WTC11 (cell line): ENCODE measurements around the gene ECHDC3. TPM values are rescaled to one million over a fixed set of nuclear protein-coding genes. Genes with fewer than 3 reads are reported as not detected.

Experiments used
- ATAC-seq: fragments of 200-7000 bp; cut with Tn5 transposase; 2 replicates; pipeline ENCODE4 v1.10.0; 2021; ENCODE audit warnings: mild to moderate bottlenecking, moderate library complexity
- CTCF ChIA-PET: fragments of 300-600 bp; sonication (Branson Sonifier 250); formaldehyde crosslinking; loops from one replicate; lab custom pipeline; 2021; ENCODE audit warnings: antibody characterized with exemption; lab: Charles Lee
- POLR2A ChIA-PET: fragments of 350-600 bp; sonication (Branson Sonifier 250); formaldehyde crosslinking; loops from one replicate; lab custom pipeline; 2021; ENCODE audit warnings: antibody characterized with exemption; lab: Charles Lee
- DNase-seq: peaks from one replicate; pipeline ENCODE4 v3.0.0; 2021; ENCODE audit warnings: low spot score
- H3K27ac Mint-ChIP-seq: 2 replicates; pipeline ENCODE4 v1.8.0; 2021; ENCODE audit warnings: mixed read lengths
- H3K27me3 Mint-ChIP-seq: 2 replicates; pipeline ENCODE4 v1.8.0; 2021; ENCODE audit warnings: low read depth, mild to moderate bottlenecking, moderate library complexity, mixed read lengths
- H3K36me3 Mint-ChIP-seq: 2 replicates; pipeline ENCODE4 v1.8.0; 2021; ENCODE audit warnings: mixed read lengths
- H3K4me1 Mint-ChIP-seq: 2 replicates; pipeline ENCODE4 v1.8.0; 2022; ENCODE audit warnings: mixed read lengths
- H3K4me3 Mint-ChIP-seq: 2 replicates; pipeline ENCODE4 v1.8.0; 2021; ENCODE audit warnings: mild to moderate bottlenecking, moderate library complexity, mixed read lengths
- H3K9me3 Mint-ChIP-seq: 2 replicates; pipeline ENCODE4 v1.8.0; 2021; ENCODE audit warnings: mixed read lengths
- ATF1 ChIP-seq: sonication (generic); formaldehyde crosslinking; IDR thresholded peaks from 2 replicates; pipeline ENCODE4 v1.8.1; 2023; ENCODE audit warnings: mild to moderate bottlenecking, moderate library complexity, missing genetic modification reagents
- CBFB ChIP-seq: sonication (generic); formaldehyde crosslinking; IDR thresholded peaks from 2 replicates; pipeline ENCODE4 v1.8.1; 2022; ENCODE audit warnings: mild to moderate bottlenecking, low read depth, missing genetic modification reagents
- EMX1 ChIP-seq: fragments of 250-450 bp; sonication (Bioruptor Pico); IDR thresholded peaks from 2 replicates; pipeline ENCODE4 v1.8.0; 2021; ENCODE audit warnings: mild to moderate bottlenecking
- GRHL2 ChIP-seq: fragments of 250-450 bp; sonication (Bioruptor Pico); IDR thresholded peaks from 2 replicates; pipeline ENCODE4 v1.8.0; 2022; ENCODE audit warnings: mild to moderate bottlenecking, moderate library complexity; ENCODE audit not compliant: insufficient replicate concordance, severe bottlenecking
- KAT7 ChIP-seq: sonication (generic); formaldehyde crosslinking; IDR thresholded peaks from 2 replicates; pipeline ENCODE4 v1.8.1; 2023; ENCODE audit warnings: missing genetic modification reagents, mild to moderate bottlenecking, borderline replicate concordance
- NFATC4 ChIP-seq: fragments of 250-450 bp; sonication (Bioruptor Pico); IDR thresholded peaks from 2 replicates; pipeline ENCODE4 v1.9.0; 2021; ENCODE audit warnings: mild to moderate bottlenecking
- NR1H2 ChIP-seq: sonication (generic); formaldehyde crosslinking; IDR thresholded peaks from 2 replicates; pipeline ENCODE4 v1.9.0; 2021; ENCODE audit warnings: mild to moderate bottlenecking, moderate library complexity, missing genetic modification reagents
- OVOL2 ChIP-seq: fragments of 250-450 bp; sonication (Bioruptor Pico); IDR thresholded peaks from 2 replicates; pipeline ENCODE4 v1.9.0; 2021; ENCODE audit warnings: mild to moderate bottlenecking, borderline replicate concordance
- TEAD1 ChIP-seq: sonication (generic); formaldehyde crosslinking; IDR thresholded peaks from 2 replicates; pipeline ENCODE4 v1.8.0; 2022; ENCODE audit warnings: mild to moderate bottlenecking, missing genetic modification reagents
- TEAD4 ChIP-seq: sonication (generic); formaldehyde crosslinking; IDR thresholded peaks from 2 replicates; pipeline ENCODE4 v1.8.0; 2022; ENCODE audit warnings: mild to moderate bottlenecking, missing genetic modification reagents
- ZNF121 ChIP-seq: sonication (generic); formaldehyde crosslinking; IDR thresholded peaks from 2 replicates; pipeline ENCODE4 v1.8.0; 2023; ENCODE audit warnings: missing genetic modification reagents
- ZNF138 ChIP-seq: sonication (generic); formaldehyde crosslinking; conservative IDR thresholded peaks from 2 replicates; pipeline ENCODE4 v1.8.1; 2022; ENCODE audit warnings: mild to moderate bottlenecking, moderate library complexity, missing genetic modification reagents
- ZNF232 ChIP-seq: sonication (generic); formaldehyde crosslinking; IDR thresholded peaks from 2 replicates; pipeline ENCODE4 v1.8.0; 2022; ENCODE audit warnings: mild to moderate bottlenecking, missing genetic modification reagents
- ZNF317 ChIP-seq: sonication (generic); formaldehyde crosslinking; IDR thresholded peaks from 2 replicates; pipeline ENCODE4 v1.8.1; 2023; ENCODE audit warnings: low read depth, mild to moderate bottlenecking, moderate library complexity, missing genetic modification reagents, borderline replicate concordance
- ZNF423 ChIP-seq: fragments of 250-450 bp; sonication (Bioruptor Pico); IDR thresholded peaks from 2 replicates; pipeline ENCODE4 v2.1.2; 2022; ENCODE audit warnings: mild to moderate bottlenecking, moderate library complexity
- total RNA-seq: library from RNA; stranded (reverse); gene quantifications from 3 replicates; pipeline ENCODE4 v1.2.3, GENCODE V29; 2021
- TF ChIP-seq, protein P1 (sequence below): fragments of 250-450 bp; sonication (Bioruptor Pico); IDR thresholded peaks from 2 replicates; pipeline ENCODE4 v1.9.0; 2021; ENCODE audit warnings: mild to moderate bottlenecking
- TF ChIP-seq, protein P2 (sequence below): fragments of 250-450 bp; sonication (Bioruptor Pico); conservative IDR thresholded peaks from 2 replicates; pipeline ENCODE4 v1.9.0; 2021; ENCODE audit warnings: mild to moderate bottlenecking
- TF ChIP-seq, protein P3 (sequence below): sonication (generic); formaldehyde crosslinking; IDR thresholded peaks from 2 replicates; pipeline ENCODE4 v1.8.0; 2022; ENCODE audit warnings: mild to moderate bottlenecking, missing genetic modification reagents
- TF ChIP-seq, protein P4 (sequence below): sonication (generic); formaldehyde crosslinking; IDR thresholded peaks from 2 replicates; pipeline ENCODE4 v1.8.0; 2022; ENCODE audit warnings: missing genetic modification reagents
- TF ChIP-seq, protein P5 (sequence below): sonication (generic); formaldehyde crosslinking; IDR thresholded peaks from 2 replicates; pipeline ENCODE4 v1.8.1; 2022; ENCODE audit warnings: low read depth, missing genetic modification reagents, borderline replicate concordance

The ECHDC3 gene
- total RNA-seq, 1 experiment from 2014 or later: 17.1 TPM

DNA sequence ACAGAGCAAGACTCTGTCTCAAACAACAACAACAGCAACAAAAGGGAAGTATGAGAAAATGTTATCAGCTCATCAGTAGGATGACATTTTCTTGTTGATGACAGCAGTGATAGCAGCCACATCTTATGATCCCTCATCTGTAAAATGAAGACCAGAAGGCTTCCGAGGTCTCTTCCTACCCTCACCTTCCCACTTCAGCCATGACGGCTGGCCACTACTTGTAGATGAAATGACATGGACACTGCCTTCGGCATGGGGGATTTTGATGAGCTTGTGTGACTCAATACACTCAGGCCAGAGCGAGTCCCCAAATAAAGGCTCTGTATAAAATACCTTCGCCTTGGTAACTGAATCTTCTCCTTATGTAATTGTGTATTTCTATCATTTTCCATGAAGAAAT is 6.7 kb downstream of the ECHDC3 start (continued):
- TF ChIP-seq, protein P1, sequence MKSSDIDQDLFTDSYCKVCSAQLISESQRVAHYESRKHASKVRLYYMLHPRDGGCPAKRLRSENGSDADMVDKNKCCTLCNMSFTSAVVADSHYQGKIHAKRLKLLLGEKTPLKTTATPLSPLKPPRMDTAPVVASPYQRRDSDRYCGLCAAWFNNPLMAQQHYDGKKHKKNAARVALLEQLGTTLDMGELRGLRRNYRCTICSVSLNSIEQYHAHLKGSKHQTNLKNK (CRISPR knock-in tag): no peak
- TF ChIP-seq ZNF138 (CRISPR knock-in tag): no peak
- TF ChIP-seq, protein P2, sequence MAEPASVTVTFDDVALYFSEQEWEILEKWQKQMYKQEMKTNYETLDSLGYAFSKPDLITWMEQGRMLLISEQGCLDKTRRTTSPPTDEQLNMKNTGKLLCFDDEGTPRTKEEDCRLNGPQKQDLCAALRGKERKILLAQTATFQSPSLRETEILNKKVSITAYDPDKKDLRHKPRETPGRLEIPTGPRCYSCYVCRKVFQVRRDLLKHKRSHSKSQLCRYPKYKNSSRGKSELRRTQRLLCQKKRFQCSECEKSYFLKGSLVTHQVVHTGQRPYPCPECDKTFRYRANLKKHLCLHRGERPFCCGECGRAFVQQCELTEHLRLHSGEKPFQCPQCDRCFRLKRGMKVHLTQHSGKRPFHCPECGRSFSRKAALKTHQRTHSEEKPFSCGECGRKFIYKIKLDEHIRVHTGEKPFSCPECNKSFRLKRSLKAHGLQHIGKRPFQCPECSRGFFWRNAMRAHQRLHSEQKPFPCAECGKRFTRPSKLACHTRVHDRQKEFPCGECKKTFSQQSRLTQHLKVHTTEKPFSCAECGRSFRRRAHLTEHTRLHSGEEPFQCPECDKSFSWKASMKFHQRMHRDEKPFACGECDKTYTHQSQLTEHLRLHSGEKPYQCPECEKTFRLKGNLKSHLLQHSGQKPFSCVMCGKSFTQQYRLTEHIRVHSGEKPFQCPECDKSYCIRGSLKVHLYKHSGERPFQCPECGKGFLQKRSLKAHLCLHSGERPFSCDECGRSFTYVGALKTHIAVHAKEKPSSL: no peak
- TF ChIP-seq ZNF423 (CRISPR knock-in tag): no peak
- no peak for TF ChIP-seq GRHL2 (CRISPR knock-in tag)
- TF ChIP-seq, protein P3, sequence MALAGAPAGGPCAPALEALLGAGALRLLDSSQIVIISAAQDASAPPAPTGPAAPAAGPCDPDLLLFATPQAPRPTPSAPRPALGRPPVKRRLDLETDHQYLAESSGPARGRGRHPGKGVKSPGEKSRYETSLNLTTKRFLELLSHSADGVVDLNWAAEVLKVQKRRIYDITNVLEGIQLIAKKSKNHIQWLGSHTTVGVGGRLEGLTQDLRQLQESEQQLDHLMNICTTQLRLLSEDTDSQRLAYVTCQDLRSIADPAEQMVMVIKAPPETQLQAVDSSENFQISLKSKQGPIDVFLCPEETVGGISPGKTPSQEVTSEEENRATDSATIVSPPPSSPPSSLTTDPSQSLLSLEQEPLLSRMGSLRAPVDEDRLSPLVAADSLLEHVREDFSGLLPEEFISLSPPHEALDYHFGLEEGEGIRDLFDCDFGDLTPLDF (CRISPR knock-in tag): no peak
- TF ChIP-seq TEAD1: no peak
- TF ChIP-seq, protein P4, sequence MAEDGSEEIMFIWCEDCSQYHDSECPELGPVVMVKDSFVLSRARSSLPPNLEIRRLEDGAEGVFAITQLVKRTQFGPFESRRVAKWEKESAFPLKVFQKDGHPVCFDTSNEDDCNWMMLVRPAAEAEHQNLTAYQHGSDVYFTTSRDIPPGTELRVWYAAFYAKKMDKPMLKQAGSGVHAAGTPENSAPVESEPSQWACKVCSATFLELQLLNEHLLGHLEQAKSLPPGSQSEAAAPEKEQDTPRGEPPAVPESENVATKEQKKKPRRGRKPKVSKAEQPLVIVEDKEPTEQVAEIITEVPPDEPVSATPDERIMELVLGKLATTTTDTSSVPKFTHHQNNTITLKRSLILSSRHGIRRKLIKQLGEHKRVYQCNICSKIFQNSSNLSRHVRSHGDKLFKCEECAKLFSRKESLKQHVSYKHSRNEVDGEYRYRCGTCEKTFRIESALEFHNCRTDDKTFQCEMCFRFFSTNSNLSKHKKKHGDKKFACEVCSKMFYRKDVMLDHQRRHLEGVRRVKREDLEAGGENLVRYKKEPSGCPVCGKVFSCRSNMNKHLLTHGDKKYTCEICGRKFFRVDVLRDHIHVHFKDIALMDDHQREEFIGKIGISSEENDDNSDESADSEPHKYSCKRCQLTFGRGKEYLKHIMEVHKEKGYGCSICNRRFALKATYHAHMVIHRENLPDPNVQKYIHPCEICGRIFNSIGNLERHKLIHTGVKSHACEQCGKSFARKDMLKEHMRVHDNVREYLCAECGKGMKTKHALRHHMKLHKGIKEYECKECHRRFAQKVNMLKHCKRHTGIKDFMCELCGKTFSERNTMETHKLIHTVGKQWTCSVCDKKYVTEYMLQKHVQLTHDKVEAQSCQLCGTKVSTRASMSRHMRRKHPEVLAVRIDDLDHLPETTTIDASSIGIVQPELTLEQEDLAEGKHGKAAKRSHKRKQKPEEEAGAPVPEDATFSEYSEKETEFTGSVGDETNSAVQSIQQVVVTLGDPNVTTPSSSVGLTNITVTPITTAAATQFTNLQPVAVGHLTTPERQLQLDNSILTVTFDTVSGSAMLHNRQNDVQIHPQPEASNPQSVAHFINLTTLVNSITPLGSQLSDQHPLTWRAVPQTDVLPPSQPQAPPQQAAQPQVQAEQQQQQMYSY (CRISPR knock-in tag): no peak
- TF ChIP-seq OVOL2 (CRISPR knock-in tag): no peak

DNA sequence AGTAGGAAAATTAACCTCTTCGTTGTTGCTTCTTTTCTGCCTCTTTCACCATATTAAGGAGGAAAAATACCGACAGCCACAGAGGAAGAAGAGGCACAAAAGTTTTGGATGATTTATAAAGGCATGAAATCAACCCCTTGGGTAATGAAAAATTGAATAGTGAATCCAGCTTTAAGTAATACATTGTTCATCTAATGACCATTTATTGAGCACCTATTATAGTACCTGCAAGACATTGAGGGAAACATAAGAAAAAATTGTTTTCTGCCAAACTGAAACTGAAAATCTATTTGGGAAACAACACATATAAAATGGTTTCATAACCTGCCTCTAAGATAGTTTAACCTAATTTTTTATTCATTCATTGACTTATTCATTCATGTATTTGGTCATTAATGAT is 8.2 kb downstream of the ECHDC3 start:
- no peaks in the 10 kb centered on the region for H3K27me3 Mint-ChIP-seq
- ATAC-seq (no peak), DNase-seq (no peak)
- peaks cover 9% of the 10 kb centered on the region for H3K36me3 Mint-ChIP-seq
- H3K4me3 Mint-ChIP-seq: no peak overlapping the region
- POLR2A ChIA-PET: no interaction called here
- H3K9me3 Mint-ChIP-seq: no peaks in the 10 kb centered on the region
- TF ChIP-seq, protein P5, sequence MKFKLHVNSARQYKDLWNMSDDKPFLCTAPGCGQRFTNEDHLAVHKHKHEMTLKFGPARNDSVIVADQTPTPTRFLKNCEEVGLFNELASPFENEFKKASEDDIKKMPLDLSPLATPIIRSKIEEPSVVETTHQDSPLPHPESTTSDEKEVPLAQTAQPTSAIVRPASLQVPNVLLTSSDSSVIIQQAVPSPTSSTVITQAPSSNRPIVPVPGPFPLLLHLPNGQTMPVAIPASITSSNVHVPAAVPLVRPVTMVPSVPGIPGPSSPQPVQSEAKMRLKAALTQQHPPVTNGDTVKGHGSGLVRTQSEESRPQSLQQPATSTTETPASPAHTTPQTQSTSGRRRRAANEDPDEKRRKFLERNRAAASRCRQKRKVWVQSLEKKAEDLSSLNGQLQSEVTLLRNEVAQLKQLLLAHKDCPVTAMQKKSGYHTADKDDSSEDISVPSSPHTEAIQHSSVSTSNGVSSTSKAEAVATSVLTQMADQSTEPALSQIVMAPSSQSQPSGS (CRISPR knock-in tag): no peak
- TF ChIP-seq ATF1 (CRISPR knock-in tag): no peak
- TF ChIP-seq EMX1 (CRISPR knock-in tag): no peak
- TF ChIP-seq NR1H2 (CRISPR knock-in tag): no peak
- no peak for TF ChIP-seq ZNF121 (CRISPR knock-in tag)
- no peak for TF ChIP-seq TEAD4 (CRISPR knock-in tag)
- TF ChIP-seq OVOL2 (CRISPR knock-in tag): no peak
- no peak for TF ChIP-seq CBFB (CRISPR knock-in tag)
- TF ChIP-seq, protein P2: no peak
- TF ChIP-seq ZNF232 (CRISPR knock-in tag): no peak
- no peak for TF ChIP-seq ZNF317 (CRISPR knock-in tag)
- TF ChIP-seq NFATC4 (CRISPR knock-in tag): no peak
- TF ChIP-seq KAT7 (CRISPR knock-in tag): no peak
- no peak overlapping the region for H3K27ac Mint-ChIP-seq
- H3K4me1 Mint-ChIP-seq: no peaks in the 10 kb centered on the region
- CTCF ChIA-PET: no interaction called here
